Lung (tissue), 12 donors: ENCODE results near the gene NOCT. TPM values are rescaled to one million over a fixed set of nuclear protein-coding genes. Genes with fewer than 3 reads are reported as not detected.

Experiments used
- ATAC-seq: fragments of 200-7000 bp; cut with Tn5 transposase; one replicate; pipeline ENCODE4 v1.9.1; 2020; ENCODE audit warnings: moderate number of reproducible peaks; ENCODE audit not compliant: insufficient read depth, low FRiP score
- DNase-seq, 3 donors: peaks; one replicate each; pipeline ENCODE4 v3.0.0-alpha.2; 2013 to 2017
- H3K27ac ChIP-seq, 2 donors: one replicate each; pipeline ENCODE4 v1.5.1; 2013; ENCODE audit warnings: mild to moderate bottlenecking in 2 of 2, moderate library complexity in 2 of 2, control low read depth in 1 of 2, inconsistent platforms in 1 of 2, low read depth in 1 of 2, low read length in 1 of 2
- H3K27me3 ChIP-seq, 3 donors: one replicate each; pipeline ENCODE4 v1.5.1; 2013; ENCODE audit warnings: low read length in 2 of 3; ENCODE audit not compliant: control insufficient read depth in 3 of 3, insufficient read depth in 3 of 3
- H3K36me3 ChIP-seq, 4 donors: one replicate each; pipeline ENCODE4 v1.5.1; 2013; ENCODE audit warnings: low read length in 4 of 4, mild to moderate bottlenecking in 1 of 4, moderate library complexity in 1 of 4; ENCODE audit not compliant: control insufficient read depth in 4 of 4, insufficient read depth in 4 of 4
- H3K4me1 ChIP-seq, 5 donors: one replicate each; pipeline ENCODE4 v1.5.1; 2013; ENCODE audit warnings: low read length in 5 of 5, mild to moderate bottlenecking in 2 of 5, moderate library complexity in 1 of 5; ENCODE audit not compliant: control insufficient read depth in 5 of 5, insufficient read depth in 5 of 5
- H3K4me3 ChIP-seq: one replicate; pipeline ENCODE4 v1.5.1; 2013; ENCODE audit warnings: mild to moderate bottlenecking, control low read depth, moderate library complexity
- H3K9ac ChIP-seq, 2 donors: one replicate each; pipeline ENCODE4 v1.5.1; 2013; ENCODE audit warnings: low read length in 2 of 2, control low read depth in 1 of 2; ENCODE audit not compliant: insufficient read depth in 1 of 2
- H3K9me3 ChIP-seq, 4 donors: one replicate each; pipeline ENCODE4 v1.5.1; 2013; ENCODE audit warnings: low read length in 3 of 4, mild to moderate bottlenecking in 1 of 4, moderate library complexity in 1 of 4; ENCODE audit not compliant: control insufficient read depth in 4 of 4, insufficient read depth in 3 of 4
- WGBS, 2 donors: extraction: QIAGEN DNeasy Blood & Tissue Kit; methylation state at CpG; one replicate each; pipeline ENCODE4 v1.1.7; 2013; 5-methylcytosine and 5-hydroxymethylcytosine counted together
- polyA plus RNA-seq, 2 donors: library from polyadenylated mRNA; stranded (reverse); fragments of 200-250 nt; gene quantifications; one replicate each; pipeline ENCODE4 v1.2.1, GENCODE V29; 2013
- total RNA-seq, 2 donors: library from RNA; depleted of rRNA in 1 of 2; stranded (reverse); fragments of >200 nt in 1 of 2; gene quantifications; one replicate each; pipeline ENCODE4 v1.2.1, GENCODE V29; 2014 to 2021
- TF ChIP-seq, protein P1 (sequence below): IDR thresholded peaks from 2 replicates; pipeline ENCODE4 v1.5.1; 2012; ENCODE audit warnings: mild to moderate bottlenecking; ENCODE audit errors: control extremely low read depth, extremely low read depth
- donor health status: control.
- donor health status: control.
- donor health status: Bipolar disorder and iron deficiency.
- donor health status: healthy.
- donor health status: DM: yes; HTN: yes; CAD: no.

NOCT gene
- total and polyA plus RNA-seq, 4 donors = 3.0 to 8.2 (median 5.5) TPM

- ATAC-seq (no peak), DNase-seq (no peak)
- no peaks in the 10 kb centered on the region for H3K36me3 ChIP-seq
- TF ChIP-seq, protein P1, sequence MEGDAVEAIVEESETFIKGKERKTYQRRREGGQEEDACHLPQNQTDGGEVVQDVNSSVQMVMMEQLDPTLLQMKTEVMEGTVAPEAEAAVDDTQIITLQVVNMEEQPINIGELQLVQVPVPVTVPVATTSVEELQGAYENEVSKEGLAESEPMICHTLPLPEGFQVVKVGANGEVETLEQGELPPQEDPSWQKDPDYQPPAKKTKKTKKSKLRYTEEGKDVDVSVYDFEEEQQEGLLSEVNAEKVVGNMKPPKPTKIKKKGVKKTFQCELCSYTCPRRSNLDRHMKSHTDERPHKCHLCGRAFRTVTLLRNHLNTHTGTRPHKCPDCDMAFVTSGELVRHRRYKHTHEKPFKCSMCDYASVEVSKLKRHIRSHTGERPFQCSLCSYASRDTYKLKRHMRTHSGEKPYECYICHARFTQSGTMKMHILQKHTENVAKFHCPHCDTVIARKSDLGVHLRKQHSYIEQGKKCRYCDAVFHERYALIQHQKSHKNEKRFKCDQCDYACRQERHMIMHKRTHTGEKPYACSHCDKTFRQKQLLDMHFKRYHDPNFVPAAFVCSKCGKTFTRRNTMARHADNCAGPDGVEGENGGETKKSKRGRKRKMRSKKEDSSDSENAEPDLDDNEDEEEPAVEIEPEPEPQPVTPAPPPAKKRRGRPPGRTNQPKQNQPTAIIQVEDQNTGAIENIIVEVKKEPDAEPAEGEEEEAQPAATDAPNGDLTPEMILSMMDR = no peak
- no peaks in the 10 kb centered on the region for H3K9me3 ChIP-seq
- WGBS, 2 donors = 79 to 98% methylated on average over 4 of the region's 4 CpGs
- no peak overlapping the region for H3K27ac ChIP-seq
- no peak overlapping the region for H3K9ac ChIP-seq
- no peak overlapping the region for H3K4me3 ChIP-seq
- no peaks in the 10 kb centered on the region for H3K27me3 ChIP-seq
- H3K4me1 ChIP-seq = peaks cover 0 to 3% (median 0%) of the 10 kb centered on the region in 5 donors
Observed at GRCh38 chr4:138975225-138975624, 40.4 kb upstream of the NOCT start.

GRCh38 chr4:138976526-138976925 is 39.1 kb upstream of the NOCT start:
- no peak for DNase-seq
- peak; percentile 21 for ATAC-seq
- Histone ChIP-seq H3K4me1 (peaks cover 0 to 5% (median 0%) of the 10 kb centered on the region in 5 donors), H3K27me3 (no peaks in the 10 kb centered on the region), H3K9ac (no peak overlapping the region), H3K36me3 (no peaks in the 10 kb centered on the region), H3K9me3 (no peaks in the 10 kb centered on the region), H3K4me3 (no peak overlapping the region), H3K27ac (no peak overlapping the region)
- TF ChIP-seq, protein P1 = no peak

DNA sequence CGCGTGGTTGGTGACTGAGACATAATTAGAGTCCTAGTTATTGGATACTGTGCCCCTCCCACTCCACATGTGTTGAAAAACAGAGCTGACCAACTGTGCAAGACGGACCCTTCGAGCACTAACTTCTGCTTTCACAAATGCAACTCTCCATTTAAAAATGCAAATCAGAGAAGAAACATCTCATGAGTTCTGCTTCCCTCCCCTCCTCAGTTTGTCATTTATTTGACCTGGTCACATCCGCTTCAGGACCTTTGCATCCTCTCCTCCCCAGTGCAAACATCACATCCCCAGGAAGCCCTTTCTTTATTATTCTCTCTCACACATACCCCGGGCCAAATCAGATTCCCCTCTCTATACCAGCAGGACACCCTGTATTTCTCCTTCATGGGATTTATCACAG is 38.1 kb upstream of the NOCT start:
- WGBS, 2 donors = 46 to 56% methylated on average over 6 of the region's 6 CpGs
- no peak for ATAC-seq
- Histone ChIP-seq H3K4me1 (peaks cover 0 to 7% (median 5%) of the 10 kb centered on the region in 5 donors), H3K36me3 (no peaks in the 10 kb centered on the region), H3K27me3 (no peaks in the 10 kb centered on the region), H3K4me3 (no peak overlapping the region), H3K9ac (no peak overlapping the region), H3K27ac (no peak overlapping the region), H3K9me3 (no peaks in the 10 kb centered on the region)
- TF ChIP-seq, protein P1 = no peak
- peak in 1 of 3 donors; percentile 28 for DNase-seq

- ATAC-seq (no peak), DNase-seq (no peak)
- Histone ChIP-seq H3K36me3 (no peaks in the 10 kb centered on the region), H3K9ac (no peak overlapping the region), H3K27me3 (no peaks in the 10 kb centered on the region), H3K4me1 (peaks cover 0 to 7% (median 6%) of the 10 kb centered on the region in 5 donors), H3K4me3 (no peak overlapping the region), H3K9me3 (no peaks in the 10 kb centered on the region), H3K27ac (no peak overlapping the region)
- WGBS, 2 donors = 80 to 93% methylated on average over 5 of the region's 5 CpGs
- TF ChIP-seq, protein P1 = no peak
Observed at GRCh38 chr4:138978028-138978585, 37.5 kb upstream of the NOCT start.
